Heart left ventricle (tissue), 13 donors: ENCODE measurements around the gene MARCHF2.
A peak's percentile ranks its signal among the peaks of the same experiment; 100 is the strongest.

Experiments
- POLR2A ChIP-seq, 2 donors: fragments of 450-650 bp; IDR thresholded peaks; one replicate each; pipeline ENCODE4 v1.6.1; 2017; ENCODE audit warnings: antibody characterized with exemption in 2 of 2, mild to moderate bottlenecking in 2 of 2, moderate library complexity in 2 of 2
- TF ChIP-seq, protein P1 (sequence below), 12 donors: fragments of 200-600 bp; sonication (generic) in 4 of 12; IDR thresholded peaks; one replicate each; pipeline versions ENCODE4 v1.5.0 to v1.8.0; 2018 to 2022; ENCODE audit warnings: antibody characterized with exemption in 12 of 12, mild to moderate bottlenecking in 5 of 12
- donor health status: ischemic (EF 13 %, LVEDD 7.1; RV severe dilation, severe dysfunction).
- donor health status: DM: no; HTN: yes; CAD: no.
- donor health status: DM: no; HTN: no; CAD: no.
- donor health status: ischemic (EF 25% LVEDD 6.9; RV normal size, moderate dysfunction).
- donor health status: ischemic (EF 25% LVEDD 5.7; RV mildly dilated, moderate dysfunction).
- donor health status: ischemic (EF 35%, LVEDD 5.7; RV mildly dilated, moderate dysfunction).
- donor health status: nonischemic (EF 11% LVEDD 7.7; RV severe dilation, severe dysfunction).
- donor health status: DM: yes; HTN: yes; CAD: no.
- donor health status: PGD.
- donor health status: ischemic (EF 29% LVEDD 5.4; RV normal size, mild dysfunction).
- donor health status: nonischemic (EF 23%, LVEDD 6.1; RV moderate dilation, normal function).

- TF ChIP-seq POLR2A (IDR thresholded peaks at IDR 0.05) = peak in 1 of 2 donors; percentile 77
- TF ChIP-seq, protein P1, sequence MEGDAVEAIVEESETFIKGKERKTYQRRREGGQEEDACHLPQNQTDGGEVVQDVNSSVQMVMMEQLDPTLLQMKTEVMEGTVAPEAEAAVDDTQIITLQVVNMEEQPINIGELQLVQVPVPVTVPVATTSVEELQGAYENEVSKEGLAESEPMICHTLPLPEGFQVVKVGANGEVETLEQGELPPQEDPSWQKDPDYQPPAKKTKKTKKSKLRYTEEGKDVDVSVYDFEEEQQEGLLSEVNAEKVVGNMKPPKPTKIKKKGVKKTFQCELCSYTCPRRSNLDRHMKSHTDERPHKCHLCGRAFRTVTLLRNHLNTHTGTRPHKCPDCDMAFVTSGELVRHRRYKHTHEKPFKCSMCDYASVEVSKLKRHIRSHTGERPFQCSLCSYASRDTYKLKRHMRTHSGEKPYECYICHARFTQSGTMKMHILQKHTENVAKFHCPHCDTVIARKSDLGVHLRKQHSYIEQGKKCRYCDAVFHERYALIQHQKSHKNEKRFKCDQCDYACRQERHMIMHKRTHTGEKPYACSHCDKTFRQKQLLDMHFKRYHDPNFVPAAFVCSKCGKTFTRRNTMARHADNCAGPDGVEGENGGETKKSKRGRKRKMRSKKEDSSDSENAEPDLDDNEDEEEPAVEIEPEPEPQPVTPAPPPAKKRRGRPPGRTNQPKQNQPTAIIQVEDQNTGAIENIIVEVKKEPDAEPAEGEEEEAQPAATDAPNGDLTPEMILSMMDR (IDR thresholded peaks at IDR 0.05) = no peak
Measured at GRCh38 chr19:8389891-8390616, 23.1 kb upstream of the MARCHF2 start, which contains the start of gene RAB11B.
